ENCODE data around the gene TMEM132E. TPM values are rescaled to one million over a fixed set of nuclear protein-coding genes. Genes with fewer than 3 reads are reported as not detected.

Gene TMEM132E
- total and polyA plus RNA-seq, 2 experiments from 2014 or later = 0.11 TPM; not detected in 1

GRCh38 chr17:34575182-34575581 lies 4.2 kb upstream of the TMEM132E start:
- no peaks in the 10 kb centered on the region for H3F3A ChIP-seq (ENCODE audit: insufficient read depth)
- no peaks in the 10 kb centered on the region for H3K79me2 ChIP-seq (ENCODE audit: insufficient read depth)
- H3K27ac ChIP-seq = no peak overlapping the region
- in situ Hi-C loops (cut with MboI) = no loop called here
- H3K9ac ChIP-seq = no peak overlapping the region
- peaks cover 45% of the 10 kb centered on the region for H3K27me3 ChIP-seq (replicated peaks; ENCODE audit: insufficient read depth)
- WGBS, 2 experiments (ENCODE audit: low coverage in 1 of 2, low lambda C conversion rate in 2 of 2, missing lambda C conversion rate in 2 of 2) = 45 to 53% methylated on average over 5 of the region's 5 CpGs
- no peaks in the 10 kb centered on the region for H3K9me2 ChIP-seq (ENCODE audit: insufficient read depth)
- no peaks in the 10 kb centered on the region for H4K20me1 ChIP-seq (ENCODE audit: insufficient read depth)
- no peaks in the 10 kb centered on the region for H3K36me3 ChIP-seq (ENCODE audit: low read depth)
- DNase-seq = no peak
- no peak overlapping the region for H3K4me3 ChIP-seq
- H3K9me3 ChIP-seq (ENCODE audit: low read depth) = no peaks in the 10 kb centered on the region
- TF ChIP-seq EZH2 (IDR thresholded peaks at IDR 0.05; ENCODE audit: insufficient read depth, poor library complexity, severe bottlenecking) = no peak
- no peak for TF ChIP-seq EZH2phosphoT487 (IDR thresholded peaks at IDR 0.05; ENCODE audit: insufficient read depth, low read depth)
- H3K4me2 ChIP-seq (ENCODE audit: unreplicated experiment) = no peak overlapping the region
- peaks cover 5% of the 10 kb centered on the region for H3K4me1 ChIP-seq (ENCODE audit: insufficient read depth)
- no peak overlapping the region for H2AFZ ChIP-seq

GRCh38 chr17:34578016-34578415 lies 1.4 kb upstream of the TMEM132E start:
- peaks cover 64% of the 10 kb centered on the region for H3K27me3 ChIP-seq (replicated peaks; ENCODE audit: insufficient read depth)
- H3K9ac ChIP-seq = no peak overlapping the region
- WGBS, 2 experiments (ENCODE audit: low coverage in 1 of 2, low lambda C conversion rate in 2 of 2, missing lambda C conversion rate in 2 of 2) = 85 to 90% methylated on average over 3 of the region's 3 CpGs
- no peak overlapping the region for H2AFZ ChIP-seq
- peaks cover 17% of the 10 kb centered on the region for H3K4me1 ChIP-seq (ENCODE audit: insufficient read depth)
- TF ChIP-seq EZH2phosphoT487 (IDR thresholded peaks at IDR 0.05; ENCODE audit: insufficient read depth, low read depth) (no peak), EZH2 (IDR thresholded peaks at IDR 0.05; ENCODE audit: insufficient read depth, poor library complexity, severe bottlenecking) (no peak)
- no peaks in the 10 kb centered on the region for H4K20me1 ChIP-seq (ENCODE audit: insufficient read depth)
- no peaks in the 10 kb centered on the region for H3K9me3 ChIP-seq (ENCODE audit: low read depth)
- no peak overlapping the region for H3K27ac ChIP-seq
- no peak overlapping the region for H3K4me3 ChIP-seq
- no peak for DNase-seq
- H3K36me3 ChIP-seq (ENCODE audit: low read depth) = no peaks in the 10 kb centered on the region
- in situ Hi-C loops (cut with MboI) = no loop called here
- H3K4me2 ChIP-seq (ENCODE audit: unreplicated experiment) = no peak overlapping the region
- no peaks in the 10 kb centered on the region for H3K79me2 ChIP-seq (ENCODE audit: insufficient read depth)
- H3K9me2 ChIP-seq (ENCODE audit: insufficient read depth) = no peaks in the 10 kb centered on the region
- H3F3A ChIP-seq (ENCODE audit: insufficient read depth) = no peaks in the 10 kb centered on the region

GRCh38 chr17:34578656-34579016 lies 746 bp upstream of the TMEM132E start:
- in situ Hi-C loops (cut with MboI) = no loop called here
- DNase-seq = no peak
- H3K9me2 ChIP-seq (ENCODE audit: insufficient read depth) = no peaks in the 10 kb centered on the region
- H3F3A ChIP-seq (ENCODE audit: insufficient read depth) = no peaks in the 10 kb centered on the region
- H4K20me1 ChIP-seq (ENCODE audit: insufficient read depth) = no peaks in the 10 kb centered on the region
- H3K79me2 ChIP-seq (ENCODE audit: insufficient read depth) = no peaks in the 10 kb centered on the region
- no peak overlapping the region for H3K27ac ChIP-seq
- no peak overlapping the region for H3K4me2 ChIP-seq (ENCODE audit: unreplicated experiment)
- no peaks in the 10 kb centered on the region for H3K36me3 ChIP-seq (ENCODE audit: low read depth)
- 39 to 47% methylated on average over 11 of the region's 11 CpGs for WGBS, 2 experiments (ENCODE audit: low coverage in 1 of 2, low lambda C conversion rate in 2 of 2, missing lambda C conversion rate in 2 of 2)
- no peaks in the 10 kb centered on the region for H3K9me3 ChIP-seq (ENCODE audit: low read depth)
- H3K4me1 ChIP-seq (ENCODE audit: insufficient read depth) = peaks cover 17% of the 10 kb centered on the region
- no peak overlapping the region for H3K9ac ChIP-seq
- peaks cover 64% of the 10 kb centered on the region for H3K27me3 ChIP-seq (replicated peaks; ENCODE audit: insufficient read depth)
- H3K4me3 ChIP-seq = peak overlapping the region; percentile 66; the same call in 1 of the 2 replicates
- H2AFZ ChIP-seq = 0 out of 2 replicates have a peak overlapping the region, but pooled peaks have one; percentile 75
- TF ChIP-seq EZH2phosphoT487 (IDR thresholded peaks at IDR 0.05; ENCODE audit: insufficient read depth, low read depth) = no peak
- no peak for TF ChIP-seq EZH2 (IDR thresholded peaks at IDR 0.05; ENCODE audit: insufficient read depth, poor library complexity, severe bottlenecking)

GRCh38 chr17:34579979-34580684 lies 750 bp downstream of the TMEM132E start:
- peak; percentile 61 for DNase-seq
- peaks cover 69% of the 10 kb centered on the region for H3K27me3 ChIP-seq (replicated peaks; ENCODE audit: insufficient read depth)

More at GRCh38 chr17:34579979-34580684, 750 bp downstream of the TMEM132E start:
- Histone ChIP-seq H3K4me1 (ENCODE audit: insufficient read depth) (peaks cover 17% of the 10 kb centered on the region), H3K27ac (no peak overlapping the region), H4K20me1 (ENCODE audit: insufficient read depth) (no peaks in the 10 kb centered on the region), H3K9me2 (ENCODE audit: insufficient read depth) (no peaks in the 10 kb centered on the region), H2AFZ (peak overlapping the region; percentile 75), H3F3A (ENCODE audit: insufficient read depth) (no peaks in the 10 kb centered on the region), H3K9ac (no peak overlapping the region), H3K9me3 (ENCODE audit: low read depth) (no peaks in the 10 kb centered on the region), H3K36me3 (ENCODE audit: low read depth) (no peaks in the 10 kb centered on the region), H3K4me2 (ENCODE audit: unreplicated experiment) (peak overlapping the region; percentile 67), H3K4me3 (peak overlapping the region; percentile 66), H3K79me2 (ENCODE audit: insufficient read depth) (no peaks in the 10 kb centered on the region)
- in situ Hi-C loops (cut with MboI) = no loop called here
- TF ChIP-seq EZH2 (IDR thresholded peaks at IDR 0.05; ENCODE audit: insufficient read depth, poor library complexity, severe bottlenecking) = peak; percentile 80
- TF ChIP-seq EZH2phosphoT487 (IDR thresholded peaks at IDR 0.05; ENCODE audit: insufficient read depth, low read depth) = no peak
- 1% methylated on average over 37 to 50 of the region's 52 CpGs for WGBS, 2 experiments (ENCODE audit: low coverage in 1 of 2, low lambda C conversion rate in 2 of 2, missing lambda C conversion rate in 2 of 2)
